GM08714 (cell line): ENCODE data around the gene DHRS1.
"Not testable (repeated sequence)": the region's sequence is repeated elsewhere in the genome, so short reads cannot be mapped to it uniquely, and the experiment has no call there.

ENCODE experiments used
- H3K4me3 ChIP-seq: fragments of 200-500 bp; sonication (Bioruptor generic); 2 replicates; pipeline ENCODE4 v1.5.1; 2014; ENCODE audit warnings: mild to moderate bottlenecking, low read length, inconsistent platforms
- ZNF274 ChIP-seq: IDR thresholded peaks from 2 replicates; pipeline ENCODE4 v1.6.1; 2012; ENCODE audit warnings: mild to moderate bottlenecking, low read depth, low read length

The DHRS1 gene

GRCh38 chr14:24334431-24335291 is 35.1 kb upstream of the DHRS1 start, which contains the start of gene ADCY4:
Gene ADCY4, minus strand, starts transcription at chr14:24335071. Its CDS starts 419 bp downstream, at chr14:24334652.
- no peak for TF ChIP-seq ZNF274
- no peak within 1 kb of the TSS; the same call in 1 of the 2 replicates for H3K4me3 ChIP-seq

DNA sequence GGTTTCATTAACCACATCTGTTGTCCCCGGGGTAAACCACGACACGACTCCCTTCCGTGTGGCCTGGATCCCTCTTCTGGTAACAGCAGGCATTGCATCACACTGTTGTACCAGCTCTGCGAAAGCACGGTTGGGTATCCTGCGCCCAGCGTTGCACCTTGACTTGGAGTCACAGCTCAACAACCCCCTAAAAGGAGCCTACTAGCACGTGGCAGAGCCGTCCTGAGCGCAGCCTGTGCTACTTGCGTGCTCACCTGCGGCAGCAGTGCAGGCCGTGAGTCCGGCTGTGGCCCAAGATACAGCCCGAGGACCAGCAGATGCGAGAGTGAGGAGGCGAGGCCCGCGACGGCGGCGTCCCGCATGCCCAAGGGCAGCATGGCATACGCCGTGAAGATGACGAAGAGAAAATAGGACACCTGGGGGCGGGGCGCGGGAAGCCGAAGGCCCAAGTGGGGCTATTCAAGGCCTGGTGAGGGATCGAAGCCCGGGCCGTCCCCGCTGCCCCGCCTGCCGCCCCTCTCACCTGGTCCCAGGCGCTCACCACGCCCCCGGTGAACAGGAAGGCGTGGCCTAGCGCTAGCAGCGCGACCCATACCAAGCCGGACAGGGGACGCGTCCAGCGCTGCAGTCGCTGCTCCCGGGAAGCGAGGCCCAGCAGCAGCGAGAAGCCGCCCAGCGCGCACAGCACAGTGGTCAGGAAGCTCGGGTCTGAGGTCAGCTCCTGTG is 32.9 kb upstream of the DHRS1 start:
- no peak for TF ChIP-seq ZNF274
- no peak overlapping the region for H3K4me3 ChIP-seq

DNA sequence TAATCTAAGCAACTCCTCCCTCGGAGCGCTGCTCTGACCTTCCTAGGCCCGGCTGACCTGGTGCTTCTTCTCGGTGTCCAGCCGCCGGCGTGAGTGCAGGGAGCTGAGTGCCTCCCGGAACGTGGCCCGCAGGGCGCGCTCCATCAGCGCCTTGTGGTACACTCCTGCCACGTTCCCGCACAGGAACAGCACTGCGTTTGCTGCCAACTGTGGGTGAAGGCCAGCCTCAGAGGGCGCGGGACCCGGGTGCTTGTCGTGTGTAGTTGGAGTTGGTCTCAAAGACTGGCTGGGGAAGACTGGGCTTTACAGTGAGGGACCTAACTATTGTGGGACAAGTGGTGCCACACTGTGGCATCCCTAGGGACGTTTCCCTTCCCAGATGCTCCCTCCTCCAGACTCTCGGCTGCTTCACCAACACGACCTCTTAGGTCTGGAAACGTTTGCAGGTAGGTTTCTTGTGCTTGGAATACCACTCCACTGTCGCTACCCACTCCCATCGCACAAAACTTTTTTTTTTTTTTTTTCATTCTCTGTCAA is 32.2 kb upstream of the DHRS1 start:
- H3K4me3 ChIP-seq: no peak overlapping the region
- TF ChIP-seq ZNF274: no peak

- H3K4me3 ChIP-seq: no peak overlapping the region
- TF ChIP-seq ZNF274: no peak
Measured at GRCh38 chr14:24330973-24331674, 31.5 kb upstream of the DHRS1 start.

DNA sequence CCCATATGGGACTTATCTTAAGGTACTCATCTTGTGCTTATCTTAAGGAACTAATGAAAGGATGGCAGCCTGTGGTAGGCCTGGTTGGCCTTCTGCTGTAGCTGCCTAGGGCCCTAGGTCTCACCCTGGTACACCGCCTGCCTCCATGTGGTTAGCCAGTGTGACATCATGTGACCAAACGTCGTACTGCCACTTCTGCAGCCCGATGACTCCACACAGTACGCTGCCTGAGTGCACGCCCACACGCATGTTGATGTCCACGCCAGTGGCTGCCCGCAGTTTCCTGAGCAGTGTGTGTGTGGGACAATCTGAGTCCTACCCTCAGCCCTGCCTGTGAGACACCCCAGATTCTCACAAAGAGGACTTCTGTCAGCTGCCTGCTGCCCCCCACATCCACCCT is 30.2 kb upstream of the DHRS1 start:
- no peak for TF ChIP-seq ZNF274
- no peak overlapping the region for H3K4me3 ChIP-seq

GRCh38 chr14:24329073-24329663 is 29.6 kb upstream of the DHRS1 start:
- H3K4me3 ChIP-seq: no peak overlapping the region
- no peak for TF ChIP-seq ZNF274

DNA sequence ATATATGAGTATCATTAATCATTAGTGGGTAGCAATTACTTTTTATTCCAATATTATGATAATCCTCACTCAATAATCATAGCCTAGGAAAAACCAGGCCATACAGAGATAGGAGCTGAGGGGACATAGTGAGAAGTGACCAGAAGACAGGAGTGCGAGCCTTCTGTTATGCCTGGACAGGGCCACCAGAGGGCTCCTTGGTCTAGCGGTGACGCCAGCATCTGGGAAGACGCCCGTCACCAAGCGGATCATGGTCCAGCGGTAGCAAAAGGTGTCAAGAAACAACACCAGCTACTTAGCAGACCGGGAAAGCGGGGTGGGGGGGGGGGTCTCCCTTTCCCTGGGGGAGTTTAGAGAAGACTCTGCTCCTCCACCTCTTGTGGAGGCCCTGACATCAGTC is 28.3 kb upstream of the DHRS1 start:
- H3K4me3 ChIP-seq: not testable (repeated sequence)

GRCh38 chr14:24327303-24327702 is 27.7 kb upstream of the DHRS1 start:
- no peak for TF ChIP-seq ZNF274

GRCh38 chr14:24325963-24326362 is 26.4 kb upstream of the DHRS1 start:
- no peak for TF ChIP-seq ZNF274
- no peak overlapping the region for H3K4me3 ChIP-seq

More at GRCh38 chr14:24327303-24327702, 27.7 kb upstream of the DHRS1 start:
- no peak overlapping the region for H3K4me3 ChIP-seq

DNA sequence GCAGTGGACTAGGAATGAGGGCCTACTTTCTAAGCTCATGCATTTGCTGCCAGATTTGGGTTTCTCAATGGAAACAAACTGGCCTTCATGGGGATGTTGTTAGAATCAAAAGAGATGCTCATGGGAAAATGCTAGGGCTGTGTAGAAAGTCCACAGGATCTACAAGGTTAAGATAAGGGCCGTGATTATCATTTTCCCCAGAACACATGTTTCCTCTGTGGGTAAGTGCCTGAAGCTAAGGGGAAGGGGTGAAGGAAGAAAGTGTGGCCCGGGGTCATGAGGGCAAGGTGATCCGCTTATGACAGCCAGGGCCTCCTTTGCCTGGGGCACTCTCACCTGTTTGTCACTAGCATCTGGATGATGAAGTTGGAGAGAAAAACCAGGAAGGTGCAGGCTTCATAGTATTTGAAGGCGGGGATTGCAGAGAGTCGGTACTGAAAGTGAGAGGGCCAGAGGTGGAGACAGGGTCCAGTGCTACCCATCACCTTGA is 25.5 kb upstream of the DHRS1 start:
- TF ChIP-seq ZNF274: no peak
- no peak overlapping the region for H3K4me3 ChIP-seq

- no peak overlapping the region for H3K4me3 ChIP-seq
- TF ChIP-seq ZNF274: no peak
Measured at GRCh38 chr14:24324024-24324423, 24.4 kb upstream of the DHRS1 start.

DNA sequence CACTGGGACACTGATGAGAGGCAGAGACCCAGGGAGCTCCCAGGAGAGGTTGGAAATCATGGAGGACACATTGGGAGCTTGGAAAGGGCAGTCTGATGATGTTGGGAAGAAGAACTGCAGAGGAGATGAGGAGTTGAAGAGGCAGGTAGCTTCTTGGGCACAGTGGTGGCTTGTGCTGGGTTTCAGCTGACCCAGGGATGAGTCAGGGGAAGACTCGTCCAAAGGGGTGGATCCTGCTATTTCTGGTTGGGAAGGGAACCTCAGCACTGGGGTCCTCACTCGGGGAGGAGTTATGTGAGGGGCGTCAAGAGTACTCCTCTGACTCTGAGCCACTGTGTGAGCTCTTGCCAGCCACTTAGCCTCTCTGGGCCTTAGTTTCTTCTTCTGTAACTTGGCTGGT is 23.8 kb upstream of the DHRS1 start:
- no peak overlapping the region for H3K4me3 ChIP-seq
- TF ChIP-seq ZNF274: no peak

- no peak overlapping the region for H3K4me3 ChIP-seq
- TF ChIP-seq ZNF274: no peak
Measured at GRCh38 chr14:24322672-24323071, 23.1 kb upstream of the DHRS1 start.
